B cell (primary cell): Measurements from ENCODE around the gene RGP1. TPM values are rescaled to one million over a fixed set of nuclear protein-coding genes. Genes with fewer than 3 reads are reported as not detected.

ENCODE experiments used
- ATAC-seq: fragments of 200-7000 bp; cut with Tn5 transposase; one replicate; pipeline ENCODE4 v1.10.0; 2021; ENCODE audit warnings: low read depth, mild to moderate bottlenecking, moderate number of reproducible peaks, moderate library complexity
- CTCF ChIA-PET: fragments of 350-600 bp; sonication (Branson Sonifier 250); formaldehyde crosslinking; loops from one replicate; lab custom pipeline; 2021; ENCODE audit warnings: antibody characterized with exemption, inconsistent platforms; lab: Charles Lee
- POLR2A ChIA-PET: fragments of 350-600 bp; sonication (Branson Sonifier 250); formaldehyde crosslinking; loops from one replicate; lab custom pipeline; 2021; ENCODE audit warnings: antibody characterized with exemption; lab: Charles Lee
- DNase-seq: peaks from one replicate; pipeline ENCODE4 v3.0.0; 2013
- H2AFZ ChIP-seq: 2 replicates; pipeline ENCODE4 v1.6.1; 2012; ENCODE audit warnings: mild to moderate bottlenecking, low read depth, low read length; ENCODE audit not compliant: insufficient read depth, poor library complexity, severe bottlenecking
- H3K27ac ChIP-seq, 2 donors: 1 replicate in 1 of 2; 2 replicates in 1 of 2; pipeline ENCODE4 v1.5.1; 2012 to 2013; ENCODE audit warnings: low read length in 2 of 2, mild to moderate bottlenecking in 2 of 2, moderate library complexity in 1 of 2
- H3K27me3 ChIP-seq, 4 experiments: fragments of 200-600 bp in 1 of 4; sonication (generic) in 1 of 4; replicated peaks in 1 of 4; 1 replicate in 2 of 4; 2 replicates in 2 of 4; pipeline versions ENCODE4 v1.6.1 to v1.7.0; 2013 to 2016; ENCODE audit warnings: low read length in 3 of 4, mild to moderate bottlenecking in 2 of 4, mixed read lengths in 1 of 4, moderate library complexity in 1 of 4; ENCODE audit not compliant: insufficient read depth in 4 of 4, control insufficient read depth in 3 of 4; ENCODE audit errors: control extremely low read depth in 1 of 4
- H3K36me3 ChIP-seq, 2 experiments: replicated peaks in 1 of 2; 1 replicate in 1 of 2; 2 replicates in 1 of 2; pipeline versions ENCODE4 v1.6.1 to v1.7.1; 2013; ENCODE audit warnings: low read length in 1 of 2; ENCODE audit not compliant: insufficient read depth in 2 of 2, control insufficient read depth in 1 of 2; ENCODE audit errors: control extremely low read depth in 1 of 2, extremely low read depth in 1 of 2
- H3K4me1 ChIP-seq, 2 donors: fragments of 200-600 bp in 1 of 2; sonication (generic) in 1 of 2; 1 replicate in 1 of 2; 2 replicates in 1 of 2; pipeline versions ENCODE4 v1.5.1 to v1.6.1; 2013 to 2017; ENCODE audit warnings: low read length in 2 of 2; ENCODE audit not compliant: control insufficient read depth in 2 of 2, insufficient read depth in 2 of 2
- H3K4me2 ChIP-seq: replicated peaks from 2 replicates; pipeline ENCODE3; 2012; ENCODE audit warnings: mild to moderate bottlenecking, low read depth, low read length; ENCODE audit not compliant: poor library complexity, severe bottlenecking
- H3K4me3 ChIP-seq, 5 experiments: fragments of 200-600 bp in 1 of 5; sonication (generic) in 1 of 5; 1 replicate in 3 of 5; 2 replicates in 2 of 5; pipeline versions ENCODE4 v1.5.1 to v1.7.0; 2011 to 2016; ENCODE audit warnings: low read length in 4 of 5, mild to moderate bottlenecking in 4 of 5, low read depth in 2 of 5, control low read depth in 1 of 5, moderate library complexity in 1 of 5; ENCODE audit not compliant: insufficient read depth in 1 of 5; ENCODE audit errors: control extremely low read depth in 1 of 5, extremely low read depth in 1 of 5
- H3K79me2 ChIP-seq: fragments of 200-600 bp; sonication (generic); one replicate; pipeline ENCODE4 v1.6.0; 2016; ENCODE audit warnings: low read length; ENCODE audit not compliant: control insufficient read depth, insufficient read depth
- H3K9ac ChIP-seq: fragments of 200-600 bp; sonication (generic); 2 replicates; pipeline ENCODE4 v1.6.1; 2017; ENCODE audit warnings: mild to moderate bottlenecking, low read length, moderate library complexity
- H3K9me3 ChIP-seq, 3 donors: one replicate each; pipeline versions ENCODE4 v1.6.1 to v1.7.1; 2013; ENCODE audit warnings: low read length in 2 of 3; ENCODE audit not compliant: control insufficient read depth in 2 of 3, insufficient read depth in 1 of 3; ENCODE audit errors: control extremely low read depth in 1 of 3
- H4K20me1 ChIP-seq: 2 replicates; pipeline ENCODE4 v1.6.0; 2012; ENCODE audit warnings: mild to moderate bottlenecking, low read length; ENCODE audit not compliant: insufficient read depth, control insufficient read depth, poor library complexity, severe bottlenecking
- H3K27ac Mint-ChIP-seq: one replicate; pipeline ENCODE4 v1.8.0; 2021; ENCODE audit warnings: mixed read lengths
- H3K27me3 Mint-ChIP-seq: one replicate; pipeline ENCODE4 v1.8.0; 2021; ENCODE audit warnings: mixed read lengths
- H3K4me1 Mint-ChIP-seq: one replicate; pipeline ENCODE4 v1.8.0; 2021; ENCODE audit warnings: mixed read lengths
- H3K4me3 Mint-ChIP-seq: one replicate; pipeline ENCODE4 v1.8.0; 2021; ENCODE audit warnings: mixed read lengths
- H3K9me3 Mint-ChIP-seq: one replicate; pipeline ENCODE4 v1.8.0; 2022; ENCODE audit warnings: mixed read lengths; ENCODE audit not compliant: insufficient read depth
- EZH2 ChIP-seq: IDR thresholded peaks from 2 replicates; pipeline ENCODE4 v1.6.1; 2012; ENCODE audit warnings: borderline replicate concordance, low read depth, mild to moderate bottlenecking, moderate library complexity, low read length; ENCODE audit not compliant: insufficient read depth, poor library complexity, severe bottlenecking
- WGBS: methylation state at CpG from one replicate; pipeline ENCODE4 v1.1.5; 2013; ENCODE audit warnings: missing lambda C conversion rate; ENCODE audit not compliant: insufficient coverage; 5-methylcytosine and 5-hydroxymethylcytosine counted together
- intact Hi-C: fragments of 100-400 bp; cut with micrococcal nuclease; formaldehyde crosslinking; loops from one replicate; pipeline ENCODE4 v1.10.0; 2022
- polyA plus RNA-seq: library from polyadenylated mRNA; depleted of rRNA; stranded (reverse); fragments of >200 nt; gene quantifications from 2 replicates; pipeline ENCODE4 v1.2.3, GENCODE V29; 2012
- total RNA-seq, 2 donors: library from RNA; stranded (reverse); fragments of 120-200 nt in 1 of 2; gene quantifications; 1 replicate in 1 of 2; 2 replicates in 1 of 2; pipeline versions ENCODE4 v1.2.3 to v1.2.4, GENCODE V29; 2013 to 2022
- TF ChIP-seq, protein P1 (sequence below): fragments of 200-600 bp; IDR thresholded peaks from one replicate; pipeline ENCODE4 v1.8.0; 2022; ENCODE audit warnings: antibody characterized with exemption, mild to moderate bottlenecking

The RGP1 gene
- total and polyA plus RNA-seq, 2 donors (not counting 1 experiment from before 2014, with no cell fraction given), result 17.6 to 42.3 TPM

DNA sequence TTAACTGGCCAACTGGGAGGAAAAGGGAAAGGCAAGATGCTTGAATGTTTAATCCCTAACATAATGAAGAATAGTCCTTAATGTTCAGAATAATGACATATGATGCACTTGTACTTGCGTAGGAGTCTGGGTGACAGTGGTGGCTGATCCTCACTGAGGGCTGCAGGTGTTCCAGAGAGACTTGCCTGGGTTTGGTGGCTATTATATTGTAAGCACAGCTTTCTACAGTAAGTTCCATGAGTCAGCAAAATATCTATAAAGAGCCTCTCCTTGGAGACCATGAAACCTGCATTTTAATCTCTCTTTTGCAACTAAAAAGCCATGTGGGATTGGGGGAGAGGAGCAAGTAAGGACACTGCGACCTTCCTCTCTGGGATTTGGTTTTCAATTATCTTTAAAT lies 40.5 kb downstream of the RGP1 start:
- peaks cover 9% of the 10 kb centered on the region for H4K20me1 ChIP-seq
- peaks cover 4% of the 10 kb centered on the region for H3K27me3 Mint-ChIP-seq
- peaks cover 9% of the 10 kb centered on the region for H3K4me1 Mint-ChIP-seq
- CTCF ChIA-PET, result interaction anchor here (0.6 to 6.0 kb wide), 43 partner anchors 7 to 233 kb away, joined by 3 to 176 read pairs (median 6); partner anchors contain the start of genes CREB3, FAM221B, GBA2 and HINT2
- DNase-seq, result no peak
- no peaks in the 10 kb centered on the region for H3K9me3 Mint-ChIP-seq
- peaks cover 0 to 10% of the 10 kb centered on the region in 2 experiments for H3K36me3 ChIP-seq
- WGBS, result 100% methylated on average over 1 of the region's 2 CpGs
- H3K27me3 ChIP-seq, result peaks cover 0 to 6% (median 3%) of the 10 kb centered on the region in 4 experiments
- H3K4me3 ChIP-seq, result no peak overlapping the region
- no peak overlapping the region for H3K9ac ChIP-seq
- H3K4me1 ChIP-seq, result peaks cover 5% of the 10 kb centered on the region in 2 donors
- POLR2A ChIA-PET, result interaction anchor here (1.5 kb wide), 1 partner anchor 37 kb away, joined by 3 read pairs; no protein-coding TSS in a partner anchor
- H3K27ac Mint-ChIP-seq, result no peak overlapping the region
- H3K79me2 ChIP-seq, result peaks cover 13% of the 10 kb centered on the region
- no peak for ATAC-seq
- intact Hi-C loops, result no loop called here
- H3K4me2 ChIP-seq, result no peak overlapping the region
- H3K9me3 ChIP-seq, result no peaks in the 10 kb centered on the region
- H3K4me3 Mint-ChIP-seq, result no peak overlapping the region
- no peak overlapping the region for H3K27ac ChIP-seq
- TF ChIP-seq, protein P1, sequence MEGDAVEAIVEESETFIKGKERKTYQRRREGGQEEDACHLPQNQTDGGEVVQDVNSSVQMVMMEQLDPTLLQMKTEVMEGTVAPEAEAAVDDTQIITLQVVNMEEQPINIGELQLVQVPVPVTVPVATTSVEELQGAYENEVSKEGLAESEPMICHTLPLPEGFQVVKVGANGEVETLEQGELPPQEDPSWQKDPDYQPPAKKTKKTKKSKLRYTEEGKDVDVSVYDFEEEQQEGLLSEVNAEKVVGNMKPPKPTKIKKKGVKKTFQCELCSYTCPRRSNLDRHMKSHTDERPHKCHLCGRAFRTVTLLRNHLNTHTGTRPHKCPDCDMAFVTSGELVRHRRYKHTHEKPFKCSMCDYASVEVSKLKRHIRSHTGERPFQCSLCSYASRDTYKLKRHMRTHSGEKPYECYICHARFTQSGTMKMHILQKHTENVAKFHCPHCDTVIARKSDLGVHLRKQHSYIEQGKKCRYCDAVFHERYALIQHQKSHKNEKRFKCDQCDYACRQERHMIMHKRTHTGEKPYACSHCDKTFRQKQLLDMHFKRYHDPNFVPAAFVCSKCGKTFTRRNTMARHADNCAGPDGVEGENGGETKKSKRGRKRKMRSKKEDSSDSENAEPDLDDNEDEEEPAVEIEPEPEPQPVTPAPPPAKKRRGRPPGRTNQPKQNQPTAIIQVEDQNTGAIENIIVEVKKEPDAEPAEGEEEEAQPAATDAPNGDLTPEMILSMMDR, result no peak
- TF ChIP-seq EZH2, result no peak
- H2AFZ ChIP-seq, result no peak overlapping the region

DNA sequence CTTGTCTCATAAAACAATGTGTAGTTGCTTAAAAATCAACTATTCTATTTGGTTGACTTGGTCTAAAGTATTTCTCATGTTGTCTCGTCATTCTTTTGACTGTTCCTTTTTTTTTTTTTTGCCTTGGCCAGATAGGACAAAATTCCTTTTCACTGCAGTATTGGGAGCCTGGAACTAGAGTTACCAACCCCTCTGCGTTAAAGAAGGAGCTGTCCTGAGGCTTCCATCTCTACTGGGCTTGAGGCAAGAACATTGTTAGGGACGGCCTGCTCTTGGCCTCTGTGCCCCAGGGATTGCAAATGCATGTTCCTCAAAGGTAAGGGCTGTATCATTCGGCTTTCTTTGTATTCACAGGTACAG lies 40.9 kb downstream of the RGP1 start:
- Mint-ChIP-seq H3K9me3 (no peaks in the 10 kb centered on the region), H3K4me1 (peaks cover 9% of the 10 kb centered on the region), H3K27ac (peak overlapping the region; percentile 26), H3K4me3 (no peak overlapping the region), H3K27me3 (peaks cover 4% of the 10 kb centered on the region)
- no peak for ATAC-seq
- Histone ChIP-seq H3K4me3 (no peak overlapping the region), H3K9ac (no peak overlapping the region), H3K36me3 (peaks cover 0 to 7% of the 10 kb centered on the region in 2 experiments), H3K9me3 (no peaks in the 10 kb centered on the region), H3K79me2 (peaks cover 12% of the 10 kb centered on the region), H3K4me1 (peaks cover 5% of the 10 kb centered on the region in 2 donors), H3K27ac (no peak overlapping the region), H2AFZ (no peak overlapping the region), H3K27me3 (peaks cover 0 to 6% (median 3%) of the 10 kb centered on the region in 4 experiments), H3K4me2 (no peak overlapping the region), H4K20me1 (peaks cover 9% of the 10 kb centered on the region)
- DNase-seq, result no peak
- ChIA-PET POLR2A (interaction anchor here (1.5 kb wide), 1 partner anchor 36 kb away, joined by 3 read pairs; no protein-coding TSS in a partner anchor), CTCF (interaction anchor here (0.6 to 6.0 kb wide), 47 partner anchors 8 to 233 kb away, joined by 3 to 176 read pairs (median 5); partner anchors contain the start of genes CREB3, FAM221B, GBA2 and HINT2)
- TF ChIP-seq, protein P1, result no peak
- no peak for TF ChIP-seq EZH2
- intact Hi-C loops, result loop anchor here (1.0 to 2.0 kb wide), 3 partner anchors 33 to 92 kb away; no protein-coding TSS in a partner anchor
- 46% methylated on average over 3 of the region's 4 CpGs for WGBS
